Activated CD4-positive, alpha-beta T cell treated with anti-CD3 and anti-CD28 coated beads, Interleukin-2, amount 50 U/mL, for 1 hour (primary cell): Measurements from ENCODE around the gene IER2.

Experiments used
- DNase-seq: peaks from one replicate; pipeline ENCODE4 v3.0.0-alpha.2; 2020

Gene IER2

GRCh38 chr19:13119627-13120026, 30.6 kb upstream of the IER2 start:
- no peak for DNase-seq

DNA sequence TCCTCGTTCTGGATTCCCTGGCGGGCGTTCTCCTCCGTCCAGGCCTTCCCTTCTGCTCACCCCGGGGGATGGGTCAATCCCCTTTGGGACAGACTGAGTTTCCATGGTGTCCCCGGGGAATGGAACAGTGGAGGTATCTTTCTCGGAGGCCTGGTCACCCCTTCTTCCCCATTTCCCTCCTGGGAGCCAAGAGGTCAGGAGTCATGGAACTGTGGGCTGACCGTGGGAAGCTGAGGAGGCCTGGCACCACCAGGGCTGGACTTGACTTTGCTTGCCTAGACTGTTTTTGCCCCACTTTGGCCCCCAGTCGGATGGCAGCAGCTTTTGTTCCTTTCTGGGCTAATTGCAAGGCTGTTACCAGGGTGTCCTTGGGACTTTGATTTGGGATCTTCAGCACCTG, 30.2 kb upstream of the IER2 start:
- no peak for DNase-seq

- DNase-seq: no peak
These were observed 29.4 kb upstream of the IER2 start for GRCh38 chr19:13120817-13121216.

DNA sequence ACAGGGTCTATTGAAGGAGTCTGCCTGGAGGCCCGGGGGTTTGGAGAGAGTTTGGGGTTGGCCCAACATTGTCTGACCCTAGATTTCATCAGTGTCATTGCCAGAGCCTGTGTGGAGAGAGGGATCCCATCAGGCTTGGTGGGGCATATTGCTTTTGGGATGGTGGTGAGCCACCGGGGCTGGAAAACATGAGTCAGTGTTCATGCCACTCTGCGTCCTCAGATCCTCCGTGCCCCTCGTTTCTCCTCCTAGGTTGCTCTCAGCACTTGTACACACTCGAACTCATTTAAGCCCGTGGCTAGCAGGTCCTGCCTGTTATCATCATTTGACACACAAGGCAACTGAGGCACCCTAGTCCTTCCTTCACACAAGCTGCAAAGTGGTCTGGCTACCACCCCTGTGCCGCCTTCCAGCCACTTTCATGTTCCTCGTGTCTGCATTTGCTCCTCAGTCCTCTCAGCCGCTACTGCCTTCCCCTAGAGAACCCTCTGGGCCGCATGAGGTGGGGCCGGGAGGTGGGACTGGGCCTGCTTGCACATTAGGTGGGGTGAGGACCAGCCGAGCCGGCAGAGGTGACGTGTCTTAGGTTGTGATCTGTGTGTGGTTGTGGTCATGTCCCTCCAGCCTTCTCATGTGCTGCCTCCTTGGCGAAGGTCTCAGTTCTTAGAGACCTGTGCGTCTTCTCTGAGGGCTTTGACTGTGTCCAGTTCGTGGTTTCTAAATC, 28.5 kb upstream of the IER2 start:
- no peak for DNase-seq

DNA sequence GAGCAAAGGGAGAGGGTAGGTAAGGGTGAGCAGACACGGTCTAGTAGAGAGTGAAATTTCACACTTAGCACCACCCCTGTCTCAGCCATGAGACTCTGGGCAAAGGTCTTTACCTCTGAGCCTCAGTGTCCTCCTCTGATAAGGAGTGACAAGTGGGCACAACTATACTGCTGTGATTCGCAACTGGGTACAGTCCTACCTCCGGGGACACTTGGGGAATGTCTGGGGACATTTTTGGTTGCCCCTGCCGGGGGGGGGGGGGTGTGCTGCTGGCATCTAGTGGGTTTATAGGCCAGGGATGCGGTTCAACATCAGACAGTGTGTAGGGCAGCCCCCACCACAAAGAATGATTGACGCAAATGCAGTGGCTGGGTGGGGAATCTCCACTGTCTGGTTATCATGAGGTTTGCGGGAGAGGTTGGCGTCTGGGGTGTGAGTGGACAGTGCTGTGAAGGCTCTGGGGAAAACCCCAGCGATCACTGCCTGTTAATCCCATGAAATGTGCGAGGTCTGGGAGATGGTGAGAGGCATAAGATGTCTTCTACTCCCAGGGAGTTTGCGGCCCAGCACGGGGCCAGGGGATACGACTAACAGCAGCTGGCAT, 27.8 kb upstream of the IER2 start:
- no peak for DNase-seq

DNA sequence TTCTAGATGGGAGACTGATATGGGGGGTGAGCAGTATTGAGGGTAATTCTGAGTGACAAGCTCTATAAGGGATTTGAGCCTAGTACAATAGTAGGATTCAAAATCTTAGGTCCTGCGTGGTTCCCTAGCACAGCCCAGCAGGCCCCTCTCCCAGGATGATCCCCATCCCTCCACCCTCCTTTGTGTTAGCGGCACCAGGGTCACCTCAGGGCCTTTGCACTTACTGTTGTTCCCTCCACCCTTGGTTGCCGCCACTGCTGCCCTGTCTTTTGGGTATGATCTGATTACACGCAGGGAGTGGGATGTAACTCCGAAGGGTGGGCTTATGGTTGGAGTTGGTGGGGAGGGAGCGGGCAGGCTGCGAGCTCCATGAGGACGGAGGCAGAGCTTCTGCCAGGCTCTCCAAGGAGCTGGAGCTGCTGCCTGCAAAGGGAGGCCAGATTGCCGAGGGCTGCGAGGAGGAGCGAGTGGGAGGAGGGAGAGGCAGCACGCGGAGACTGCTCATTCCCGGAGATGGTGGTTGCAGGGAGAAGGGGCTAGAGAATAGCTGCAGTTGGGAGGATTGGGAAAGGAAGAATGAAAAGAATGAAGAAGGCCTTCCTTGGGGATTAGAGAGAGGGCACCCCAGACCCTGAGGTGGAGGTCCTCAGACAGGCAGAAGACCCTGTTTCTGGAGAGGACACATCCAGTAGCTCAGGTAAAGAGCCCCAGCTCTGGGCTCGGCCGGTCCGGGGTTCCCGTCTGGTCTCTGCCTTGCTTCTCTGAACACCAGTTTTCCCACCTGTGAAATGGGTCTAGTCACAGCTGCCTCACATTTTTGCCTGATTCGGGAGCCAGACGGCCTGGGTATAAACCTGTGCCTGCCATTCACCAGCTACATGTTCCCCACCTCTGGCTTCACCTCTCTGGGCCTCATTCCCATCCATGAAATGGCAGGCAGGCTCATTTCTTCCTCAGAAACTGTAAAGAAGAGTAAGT, 26.9 kb upstream of the IER2 start:
- no peak for DNase-seq

- DNase-seq: no peak
These were observed 23.2 kb upstream of the IER2 start for GRCh38 chr19:13127051-13127450.

GRCh38 chr19:13127811-13128575, 22.2 kb upstream of the IER2 start:
- DNase-seq: no peak

GRCh38 chr19:13128583-13128982, 21.6 kb upstream of the IER2 start:
- no peak for DNase-seq

GRCh38 chr19:13129384-13129783, 20.8 kb upstream of the IER2 start:
- DNase-seq: no peak

- DNase-seq: no peak
These were observed 19.2 kb upstream of the IER2 start for GRCh38 chr19:13130886-13131490.

DNA sequence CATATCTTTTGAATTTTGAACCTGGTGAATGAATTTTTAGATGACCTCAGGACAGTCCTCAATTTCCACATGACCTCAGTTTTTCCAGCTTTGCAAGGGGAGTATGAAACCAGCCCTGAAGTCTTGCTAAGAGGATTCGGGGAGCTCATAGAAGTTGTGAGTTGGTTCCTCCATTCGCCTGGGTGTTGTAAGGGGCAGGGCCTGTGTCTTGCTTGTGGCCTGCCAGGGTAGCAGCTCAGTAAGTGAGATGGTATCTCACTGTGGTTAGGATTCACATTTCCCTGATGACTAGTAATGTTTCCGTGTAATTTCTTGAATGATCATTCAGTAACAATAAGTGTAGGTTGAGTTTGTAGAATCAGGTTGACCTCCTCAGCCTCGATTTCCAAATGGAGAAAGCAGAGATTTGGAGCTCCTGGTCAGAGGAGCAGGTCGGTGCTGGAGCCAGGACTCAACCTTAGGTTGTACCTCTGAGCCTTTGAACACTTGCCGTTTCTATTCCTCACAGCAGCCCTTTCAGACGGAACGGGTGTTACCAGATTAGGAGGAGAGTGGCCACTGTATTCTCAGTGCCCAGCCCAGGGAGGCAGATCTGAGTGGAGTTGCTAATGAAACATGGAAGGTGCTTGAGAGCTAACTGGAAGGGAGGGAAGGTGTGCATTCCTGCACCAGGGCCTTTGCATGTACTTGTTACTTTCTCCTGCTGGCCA, 17.6 kb upstream of the IER2 start:
- peak; percentile 37 for DNase-seq

DNA sequence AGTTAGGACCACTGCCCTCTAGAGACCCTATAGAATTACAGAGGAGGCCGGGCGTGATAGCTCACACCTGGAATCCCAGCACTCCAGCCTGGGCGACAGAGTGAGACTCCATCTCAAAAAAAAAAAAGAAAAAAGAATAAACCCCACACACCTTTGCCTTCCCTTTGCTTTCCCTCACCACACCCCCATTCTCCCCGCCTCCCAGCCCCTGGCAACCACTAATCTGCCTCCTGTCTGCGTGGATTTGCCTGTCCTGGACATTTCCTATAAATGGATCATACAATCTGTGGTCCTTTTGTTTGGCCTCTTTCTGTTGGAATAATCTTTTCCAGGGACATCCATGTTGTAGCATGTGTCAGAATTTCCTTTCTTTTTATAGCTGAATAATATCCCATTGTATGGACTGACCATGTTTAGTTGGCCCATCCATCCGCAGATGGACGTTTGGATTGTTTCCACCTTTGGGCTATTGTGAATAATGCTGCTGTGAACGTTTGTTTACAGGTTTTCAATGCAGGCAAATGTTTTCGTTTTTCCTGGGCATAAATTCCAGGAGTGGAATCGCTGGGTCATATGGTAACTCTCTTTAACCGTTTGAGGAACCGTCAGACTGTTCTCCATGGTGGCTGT, 16.9 kb upstream of the IER2 start:
- no peak for DNase-seq

- no peak for DNase-seq
These were observed 15.6 kb upstream of the IER2 start for GRCh38 chr19:13134626-13135025.

GRCh38 chr19:13135068-13136062, 14.8 kb upstream of the IER2 start:
- no peak for DNase-seq

DNA sequence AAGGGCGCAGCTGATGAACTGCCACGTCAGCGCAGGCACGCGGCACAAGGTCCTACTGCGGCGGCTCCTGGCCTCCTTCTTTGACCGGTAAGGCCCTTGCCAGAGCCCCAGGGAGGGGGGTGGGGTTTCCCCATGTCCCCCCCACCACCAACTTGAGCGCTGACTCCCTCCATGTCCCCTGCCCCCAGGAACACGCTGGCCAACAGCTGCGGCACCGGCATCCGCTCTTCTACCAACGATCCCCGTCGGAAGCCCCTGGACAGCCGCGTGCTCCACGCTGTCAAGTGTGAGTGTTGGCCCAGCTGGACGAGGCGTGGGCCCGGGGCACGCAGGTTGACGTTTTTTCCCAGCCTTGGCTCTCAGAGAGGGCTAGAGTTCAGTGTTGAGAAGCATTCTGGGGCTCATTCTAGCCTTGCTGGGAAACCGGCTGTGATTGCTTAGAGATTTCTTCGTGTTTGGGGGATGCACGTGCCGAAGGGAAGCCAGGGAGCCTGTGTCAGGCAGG, 12.9 kb upstream of the IER2 start:
- DNase-seq: no peak

GRCh38 chr19:13138171-13138915, 11.9 kb upstream of the IER2 start:
- DNase-seq: no peak

DNA sequence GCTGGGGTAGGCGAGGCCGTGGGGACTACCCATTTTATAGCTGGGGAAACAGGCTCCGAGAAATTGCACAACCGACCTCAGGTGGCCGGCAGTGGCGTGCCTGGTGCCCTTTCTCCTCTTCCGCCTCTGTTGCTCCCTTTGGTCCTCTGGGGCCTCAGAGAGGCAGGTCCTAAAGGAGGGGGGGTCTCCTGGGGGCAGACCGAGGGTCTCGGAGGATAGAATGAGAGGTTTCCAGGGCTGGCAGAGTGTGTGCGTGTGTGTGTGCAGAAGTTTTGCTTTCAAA, 11.4 kb upstream of the IER2 start:
- DNase-seq: no peak

DNA sequence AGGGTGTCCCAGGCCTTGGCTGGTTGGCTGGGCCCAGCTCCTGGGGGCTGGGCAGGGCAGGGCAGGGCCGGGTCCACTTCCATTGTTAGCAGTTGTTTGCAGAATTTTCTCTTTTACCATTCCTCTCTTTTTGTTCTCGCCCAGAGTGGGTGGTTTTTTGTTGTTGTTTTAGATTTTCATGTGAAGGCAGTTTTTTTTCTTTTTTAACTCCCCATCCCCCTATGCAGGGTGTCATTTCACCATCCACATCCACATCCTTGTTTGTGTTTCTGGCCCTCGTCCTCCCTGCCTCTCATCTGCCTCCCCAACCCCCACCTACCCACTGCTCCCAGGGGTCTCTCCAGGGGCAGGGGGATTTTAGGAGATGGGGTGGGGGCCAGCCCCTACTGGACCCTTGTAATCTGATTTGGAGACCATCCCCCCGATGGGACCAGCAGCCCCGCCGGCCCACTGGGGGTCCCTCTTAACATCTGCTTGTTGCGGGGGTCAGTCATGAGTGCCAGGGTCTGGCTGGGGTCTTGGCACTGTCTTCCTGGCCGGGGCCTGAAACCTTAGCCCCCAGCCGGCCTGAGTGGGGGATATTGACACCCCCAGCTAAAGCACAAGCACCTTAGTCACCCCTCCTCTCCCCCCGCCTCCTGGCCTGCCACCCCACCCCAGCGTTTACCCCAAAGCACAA, 10.4 kb upstream of the IER2 start:
- no peak for DNase-seq
